ENCODE data around the gene MYH14. TPM values are rescaled to one million over a fixed set of nuclear protein-coding genes. Genes with fewer than 3 reads are reported as not detected.

Gene MYH14
- total and polyA plus RNA-seq, 9 donors, result 0.23 to 82.1 (median 3.2) TPM

DNA sequence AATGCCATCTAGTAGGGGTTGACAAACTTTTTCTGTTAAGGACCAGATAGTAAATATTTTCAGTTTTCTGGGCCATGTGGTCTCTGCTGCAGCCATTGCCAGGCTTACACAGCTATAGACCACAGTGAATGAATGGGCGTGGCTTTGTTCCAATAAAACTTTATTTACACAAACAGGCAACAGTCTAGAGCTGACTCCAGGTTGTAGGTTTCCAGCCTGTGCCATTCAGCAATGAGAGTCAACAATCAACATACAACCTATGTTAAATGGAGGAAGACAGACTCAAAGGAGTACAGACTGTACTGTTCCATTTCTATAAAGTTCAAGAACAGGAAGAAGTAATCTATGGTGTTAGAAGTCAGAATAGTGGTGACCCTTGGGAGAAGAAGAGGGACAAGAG, 25.1 kb upstream of the MYH14 start:
- TF ChIP-seq, protein P1, sequence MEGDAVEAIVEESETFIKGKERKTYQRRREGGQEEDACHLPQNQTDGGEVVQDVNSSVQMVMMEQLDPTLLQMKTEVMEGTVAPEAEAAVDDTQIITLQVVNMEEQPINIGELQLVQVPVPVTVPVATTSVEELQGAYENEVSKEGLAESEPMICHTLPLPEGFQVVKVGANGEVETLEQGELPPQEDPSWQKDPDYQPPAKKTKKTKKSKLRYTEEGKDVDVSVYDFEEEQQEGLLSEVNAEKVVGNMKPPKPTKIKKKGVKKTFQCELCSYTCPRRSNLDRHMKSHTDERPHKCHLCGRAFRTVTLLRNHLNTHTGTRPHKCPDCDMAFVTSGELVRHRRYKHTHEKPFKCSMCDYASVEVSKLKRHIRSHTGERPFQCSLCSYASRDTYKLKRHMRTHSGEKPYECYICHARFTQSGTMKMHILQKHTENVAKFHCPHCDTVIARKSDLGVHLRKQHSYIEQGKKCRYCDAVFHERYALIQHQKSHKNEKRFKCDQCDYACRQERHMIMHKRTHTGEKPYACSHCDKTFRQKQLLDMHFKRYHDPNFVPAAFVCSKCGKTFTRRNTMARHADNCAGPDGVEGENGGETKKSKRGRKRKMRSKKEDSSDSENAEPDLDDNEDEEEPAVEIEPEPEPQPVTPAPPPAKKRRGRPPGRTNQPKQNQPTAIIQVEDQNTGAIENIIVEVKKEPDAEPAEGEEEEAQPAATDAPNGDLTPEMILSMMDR (IDR thresholded peaks at IDR 0.05), result no peak
- TF ChIP-seq EP300 (IDR thresholded peaks at IDR 0.05) (no peak), POLR2A (IDR thresholded peaks at IDR 0.05) (no peak)
- DNase-seq, result no peak
- H3K27ac ChIP-seq, result no peak overlapping the region
- no peaks in the 10 kb centered on the region for H3K4me1 ChIP-seq (ENCODE audit: insufficient read depth)
- intact Hi-C loops (cut with DNase I), result no loop called here
- H3K27me3 ChIP-seq, result no peaks in the 10 kb centered on the region
- no peaks in the 10 kb centered on the region for H3K36me3 ChIP-seq
- H3K4me3 ChIP-seq, result no peak overlapping the region
- no peaks in the 10 kb centered on the region for H3K9me3 ChIP-seq
- WGBS, 3 donors, result 49 to 68% (median 63%) methylated on average over 1 of the region's 1 CpG

DNA sequence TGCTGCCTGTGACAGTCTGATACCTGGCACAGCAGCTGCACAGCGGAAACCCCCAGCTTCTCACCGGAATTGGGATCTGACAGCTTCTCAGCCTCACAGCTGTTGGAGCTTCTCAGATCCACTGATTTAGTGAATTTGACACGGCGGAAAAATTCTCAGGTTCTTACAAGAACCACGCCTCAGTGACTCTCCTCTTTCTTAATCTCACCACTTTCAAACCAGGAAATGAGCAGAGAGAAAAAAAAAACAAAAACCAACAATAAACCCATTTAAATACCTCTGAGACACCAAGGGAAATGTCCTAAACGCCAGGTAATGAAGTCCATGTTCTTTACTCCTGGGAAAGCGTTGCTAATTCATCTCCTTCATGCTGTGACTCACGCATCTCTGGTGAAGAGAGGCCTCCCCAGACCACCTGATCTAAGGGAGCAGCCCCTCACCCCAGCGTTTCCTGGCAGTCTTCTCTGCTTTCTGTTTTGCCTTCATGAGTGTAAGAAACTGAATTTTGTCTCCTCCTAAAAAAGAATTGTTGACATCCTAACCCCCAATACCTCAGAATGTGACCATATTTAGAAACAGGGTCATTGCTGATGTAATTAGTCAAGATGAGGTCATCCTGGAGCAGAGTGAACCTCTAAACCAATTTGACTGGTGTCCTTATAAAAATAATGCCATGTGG, 24.4 kb upstream of the MYH14 start:
- TF ChIP-seq, protein P1 (IDR thresholded peaks at IDR 0.05), result no peak
- no peak for TF ChIP-seq EP300 (IDR thresholded peaks at IDR 0.05)
- TF ChIP-seq POLR2A (IDR thresholded peaks at IDR 0.05), result no peak
- Histone ChIP-seq H3K4me3 (no peak overlapping the region), H3K27me3 (no peaks in the 10 kb centered on the region), H3K4me1 (ENCODE audit: insufficient read depth) (no peaks in the 10 kb centered on the region), H3K27ac (no peak overlapping the region), H3K9me3 (no peaks in the 10 kb centered on the region), H3K36me3 (no peaks in the 10 kb centered on the region)
- DNase-seq, result no peak
- intact Hi-C loops (cut with DNase I), result no loop called here
- 44 to 58% (median 57%) methylated on average over 9 of the region's 9 CpGs for WGBS, 3 donors

DNA sequence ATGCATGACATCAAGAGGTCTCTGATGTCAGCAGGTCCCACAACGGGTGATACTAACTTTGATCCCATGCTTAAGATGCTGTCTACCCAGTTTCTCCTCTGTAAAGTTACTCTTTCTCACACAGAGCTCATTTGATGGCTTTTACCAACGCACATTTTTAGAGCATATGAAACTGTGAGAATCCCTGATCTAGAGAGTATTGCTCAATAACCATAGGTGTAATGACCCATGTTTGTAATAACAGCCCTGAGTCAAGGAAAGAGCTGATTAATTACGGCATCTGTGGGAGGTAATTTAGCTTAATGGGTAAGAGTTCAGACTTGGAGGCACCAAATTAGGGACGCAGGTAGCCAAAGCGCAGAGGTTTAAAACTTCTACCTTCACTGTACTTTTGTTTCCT, 22.3 kb upstream of the MYH14 start:
- Histone ChIP-seq H3K27me3 (no peaks in the 10 kb centered on the region), H3K9me3 (no peaks in the 10 kb centered on the region), H3K4me1 (ENCODE audit: insufficient read depth) (no peaks in the 10 kb centered on the region), H3K36me3 (no peaks in the 10 kb centered on the region), H3K27ac (no peak overlapping the region), H3K4me3 (no peak overlapping the region)
- TF ChIP-seq POLR2A (IDR thresholded peaks at IDR 0.05) (no peak), EP300 (IDR thresholded peaks at IDR 0.05) (no peak)
- TF ChIP-seq, protein P1 (IDR thresholded peaks at IDR 0.05), result no peak
- DNase-seq, result no peak
- intact Hi-C loops (cut with DNase I), result no loop called here
- 61 to 76% (median 70%) methylated on average over 5 of the region's 5 CpGs for WGBS, 3 donors

DNA sequence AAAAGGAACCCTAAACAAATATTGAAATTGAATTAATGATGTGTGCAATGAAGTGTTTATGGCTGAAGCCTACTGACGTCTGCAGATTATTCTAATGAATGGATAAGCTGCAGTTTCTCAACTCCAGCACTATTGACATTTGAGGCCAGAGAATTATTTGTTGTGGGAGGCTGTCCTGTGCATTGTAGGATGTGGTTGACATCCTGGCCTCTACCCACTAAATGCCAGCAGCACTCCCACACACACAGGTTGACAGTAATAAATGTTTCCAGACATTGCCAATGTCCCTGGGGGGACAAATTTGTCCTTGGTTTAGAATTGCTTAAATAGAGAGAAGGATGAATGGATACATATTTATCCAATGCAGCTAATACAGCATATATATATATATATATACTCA, 19.2 kb upstream of the MYH14 start:
- TF ChIP-seq EP300 (IDR thresholded peaks at IDR 0.05) (no peak), POLR2A (IDR thresholded peaks at IDR 0.05) (no peak)
- TF ChIP-seq, protein P1 (IDR thresholded peaks at IDR 0.05), result no peak
- no peaks in the 10 kb centered on the region for H3K36me3 ChIP-seq
- DNase-seq, result no peak
- WGBS, 3 donors, result 3 to 30% (median 19%) methylated on average over 1 of the region's 1 CpG
- no peaks in the 10 kb centered on the region for H3K27me3 ChIP-seq
- H3K27ac ChIP-seq, result no peak overlapping the region
- H3K4me3 ChIP-seq, result no peak overlapping the region
- intact Hi-C loops (cut with DNase I), result no loop called here
- H3K9me3 ChIP-seq, result no peaks in the 10 kb centered on the region
- H3K4me1 ChIP-seq (ENCODE audit: insufficient read depth), result no peaks in the 10 kb centered on the region
